A673 (cell line): Measurements from ENCODE around the gene NUDCD3. TPM values are rescaled to one million over a fixed set of nuclear protein-coding genes. Genes with fewer than 3 reads are reported as not detected.

Source experiments
- BruUV-seq: library from RNA; stranded (reverse); fragments of 400-500 nt; replicated peaks from 2 replicates; lab custom pipeline; 2021; lab: Mats Ljungman, UMichigan
- CTCF ChIA-PET: fragments of 300-600 bp; sonication (Branson Sonifier 250); formaldehyde crosslinking; loops from one replicate; lab custom pipeline; 2022; ENCODE audit warnings: antibody characterized with exemption; lab: Charles Lee
- POLR2A ChIA-PET: fragments of 300-600 bp; sonication (Branson Sonifier 250); formaldehyde crosslinking; loops from one replicate; lab custom pipeline; 2022; ENCODE audit warnings: antibody characterized with exemption; ENCODE audit not compliant: low non-redundant PET; lab: Charles Lee
- DNase-seq: peaks from one replicate; pipeline ENCODE4 v3.0.0-alpha.2; 2015; ENCODE audit warnings: low spot score
- H3K27ac ChIP-seq: fragments of 200-600 bp; sonication (generic); 2 replicates; pipeline ENCODE4 v1.5.1; 2016; ENCODE audit warnings: mixed run types, low read depth, mild to moderate bottlenecking, mixed read lengths, antibody characterized with exemption, low read length; ENCODE audit not compliant: poor library complexity, severe bottlenecking
- H3K27me3 ChIP-seq: fragments of 200-600 bp; sonication (generic); replicated peaks from 2 replicates; pipeline ENCODE4 v1.6.1; 2017; ENCODE audit warnings: mixed run types, low read depth, mild to moderate bottlenecking, mixed read lengths, antibody characterized with exemption, low read length; ENCODE audit not compliant: insufficient read depth, poor library complexity
- H3K36me3 ChIP-seq: fragments of 200-600 bp; sonication (generic); 2 replicates; pipeline ENCODE4 v1.6.1; 2016; ENCODE audit warnings: mixed run types, mild to moderate bottlenecking, mixed read lengths, antibody characterized with exemption, low read length; ENCODE audit not compliant: insufficient read depth, poor library complexity, severe bottlenecking
- H3K4me1 ChIP-seq: fragments of 200-600 bp; sonication (generic); 2 replicates; pipeline ENCODE4 v1.6.1; 2017; ENCODE audit warnings: mixed run types, mild to moderate bottlenecking, mixed read lengths, antibody characterized with exemption, low read length; ENCODE audit not compliant: insufficient read depth, poor library complexity, severe bottlenecking
- H3K4me3 ChIP-seq: fragments of 200-600 bp; sonication (generic); 2 replicates; pipeline ENCODE4 v1.5.1; 2016; ENCODE audit warnings: low read depth, mixed run types, mild to moderate bottlenecking, mixed read lengths, low read length; ENCODE audit not compliant: poor library complexity, severe bottlenecking
- H3K9me3 ChIP-seq: fragments of 200-600 bp; sonication (generic); 2 replicates; pipeline ENCODE4 v1.6.1; 2016; ENCODE audit warnings: mixed run types, low read depth, mild to moderate bottlenecking, mixed read lengths, antibody characterized with exemption, low read length; ENCODE audit not compliant: poor library complexity, severe bottlenecking
- CTCF ChIP-seq: fragments of 300-800, 200-600 bp; sonication (generic); conservative IDR thresholded peaks from 2 replicates; pipeline ENCODE4 v1.5.1; 2017; ENCODE audit warnings: low read depth, mild to moderate bottlenecking, antibody characterized with exemption, low read length, moderate library complexity, mixed read lengths
- EZH2 ChIP-seq: fragments of 200-600 bp; sonication (generic); IDR thresholded peaks from 2 replicates; pipeline ENCODE4 v1.6.1; 2017; ENCODE audit warnings: borderline replicate concordance, low read depth, mild to moderate bottlenecking, mixed read lengths, antibody characterized with exemption, low read length; ENCODE audit not compliant: poor library complexity, severe bottlenecking
- intact Hi-C: fragments of 100-400 bp; cut with micrococcal nuclease; formaldehyde crosslinking; loops from one replicate; pipeline ENCODE4 v1.10.0; 2022; ENCODE audit not compliant: unreplicated experiment
- total RNA-seq: library from RNA; stranded (reverse); gene quantifications from 2 replicates; pipeline ENCODE4 v1.2.3, GENCODE V29; 2021

Gene NUDCD3
- total RNA-seq, 1 experiment from 2014 or later: 119 TPM

GRCh38 chr7:44381494-44382220, 108.8 kb downstream of the NUDCD3 start:
- H3K4me3 ChIP-seq: no peak overlapping the region
- H3K4me1 ChIP-seq: no peaks in the 10 kb centered on the region
- no peak for DNase-seq
- ChIA-PET CTCF (no interaction called here), POLR2A (no interaction called here)
- no TSS peak for BruUV-seq
- H3K9me3 ChIP-seq: no peaks in the 10 kb centered on the region
- intact Hi-C loops: no loop called here
- peaks cover 2% of the 10 kb centered on the region for H3K36me3 ChIP-seq
- no peaks in the 10 kb centered on the region for H3K27me3 ChIP-seq
- no peak overlapping the region for H3K27ac ChIP-seq
- TF ChIP-seq CTCF (no peak), EZH2 (no peak)

GRCh38 chr7:44380831-44381493, 109.5 kb downstream of the NUDCD3 start:
- BruUV-seq: no TSS peak
- POLR2A ChIA-PET: no interaction called here
- CTCF ChIA-PET: no interaction called here
- intact Hi-C loops: no loop called here
- TF ChIP-seq EZH2: no peak
- TF ChIP-seq CTCF: no peak
- Histone ChIP-seq H3K9me3 (no peaks in the 10 kb centered on the region), H3K4me1 (no peaks in the 10 kb centered on the region), H3K4me3 (no peak overlapping the region), H3K36me3 (peaks cover 2% of the 10 kb centered on the region), H3K27me3 (no peaks in the 10 kb centered on the region), H3K27ac (no peak overlapping the region)
- DNase-seq: no peak

- no TSS peak for BruUV-seq
- no peaks in the 10 kb centered on the region for H3K36me3 ChIP-seq
- no peak for DNase-seq
- no peak overlapping the region for H3K27ac ChIP-seq
- POLR2A ChIA-PET: no interaction called here
- no peak overlapping the region for H3K4me3 ChIP-seq
- H3K9me3 ChIP-seq: no peaks in the 10 kb centered on the region
- TF ChIP-seq CTCF (no peak), EZH2 (no peak)
- H3K4me1 ChIP-seq: no peaks in the 10 kb centered on the region
- intact Hi-C loops: no loop called here
- CTCF ChIA-PET: no interaction called here
- H3K27me3 ChIP-seq: no peaks in the 10 kb centered on the region
These were observed 110.1 kb downstream of the NUDCD3 start for GRCh38 chr7:44380189-44380830.
